ENCODE measurements around the gene CCL22. TPM values are rescaled to one million over a fixed set of nuclear protein-coding genes. Genes with fewer than 3 reads are reported as not detected.

The CCL22 gene
- total and polyA plus RNA-seq, 2 donors (not counting 3 experiments of a cell fraction or from before 2014, with no cell fraction given) = not detected

- BruUV-seq (replicated peaks) = no TSS peak
- no peak for TF ChIP-seq GATA2 (IDR thresholded peaks at IDR 0.05; ENCODE audit: insufficient read depth, insufficient read length, low read depth, low read length)
- no peak for TF ChIP-seq CTCF (IDR thresholded peaks at IDR 0.05; ENCODE audit: extremely low read depth in 1 of 2, insufficient read depth in 1 of 2, low read depth in 1 of 2, low read length in 2 of 2)
- no peak for TF ChIP-seq FOS (IDR thresholded peaks at IDR 0.05; ENCODE audit: borderline replicate concordance, insufficient read depth, low read length)
- no peak for TF ChIP-seq MYC (IDR thresholded peaks at IDR 0.05; ENCODE audit: low read depth, low read length)
- TF ChIP-seq JUN (IDR thresholded peaks at IDR 0.05; ENCODE audit: borderline replicate concordance, insufficient read depth, insufficient read length, low read depth) = no peak
- no peak for TF ChIP-seq POLR2A (IDR thresholded peaks at IDR 0.05; ENCODE audit: low read depth, low read length)
- no peak for TF ChIP-seq POLR2AphosphoS5 (IDR thresholded peaks at IDR 0.05; ENCODE audit: insufficient read depth, low read depth, low read length)
- no peak for TF ChIP-seq MAX (IDR thresholded peaks at IDR 0.05; ENCODE audit: insufficient read depth, insufficient read length)
- intact Hi-C loops (cut with micrococcal nuclease) = no loop called here
- Histone ChIP-seq H3K36me3 (ENCODE audit: control insufficient read depth in 2 of 2, extremely low read depth in 1 of 2, insufficient read depth in 2 of 2, low read length in 2 of 2) (no peaks in the 10 kb centered on the region), H3K27ac (ENCODE audit: insufficient read depth, low read depth, low read length) (no peak overlapping the region), H3K4me1 (ENCODE audit: control insufficient read depth, extremely low read depth, insufficient read depth, low read length) (no peaks in the 10 kb centered on the region), H3K79me2 (ENCODE audit: control insufficient read depth, insufficient read depth, low read length) (no peaks in the 10 kb centered on the region), H3K4me3 (replicated peaks in 1 of 3; ENCODE audit: insufficient read depth in 1 of 3, low read depth in 1 of 3, low read length in 3 of 3) (no peak overlapping the region), H3K9ac (replicated peaks; ENCODE audit: extremely low read depth, insufficient read depth, low read length) (no peak overlapping the region), H4K20me1 (replicated peaks; ENCODE audit: control insufficient read depth, extremely low read depth, insufficient read depth, low read length) (no peaks in the 10 kb centered on the region), H3K27me3 (ENCODE audit: control insufficient read depth in 2 of 2, insufficient read depth in 2 of 2, low read length in 2 of 2) (peaks cover 0 to 3% of the 10 kb centered on the region in 2 experiments), H3K4me2 (ENCODE audit: insufficient read depth, low read length) (no peak overlapping the region), H3K9me3 (replicated peaks; ENCODE audit: control insufficient read depth, insufficient read depth, low read length) (no peaks in the 10 kb centered on the region), H2AFZ (ENCODE audit: low read depth, low read length) (no peak overlapping the region), H3K9me1 (replicated peaks; ENCODE audit: control insufficient read depth, extremely low read depth, insufficient read depth, low read length) (no peaks in the 10 kb centered on the region)
- ChIA-PET POLR2A (no interaction called here), CTCF (interaction anchor here (0.6 to 1.2 kb wide), 2 partner anchors 11 to 15 kb away, joined by 3 to 4 read pairs; no protein-coding TSS in a partner anchor)
- DNase-seq (ENCODE audit: low read depth, low spot score) (no peak), FAIRE-seq (no peak)
- dilution Hi-C loops (cut with MboI; ENCODE audit: extremely low pct_ligation_motif_present, low sequenced_read_pairs) = loop anchor here (25.0 kb wide), 1 partner anchor 90 kb away; no protein-coding TSS in a partner anchor
Observed at GRCh38 chr16:57401943-57402640, 43.5 kb downstream of the CCL22 start.
